GM19193 (cell line): ENCODE measurements around the gene KLHL20.

Experiments
- POLR2A ChIP-seq: IDR thresholded peaks from 4 replicates; pipeline ENCODE4 v1.6.1; 2011; ENCODE audit not compliant: insufficient read depth, insufficient read length; ENCODE audit errors: extremely low read depth

KLHL20 gene

DNA sequence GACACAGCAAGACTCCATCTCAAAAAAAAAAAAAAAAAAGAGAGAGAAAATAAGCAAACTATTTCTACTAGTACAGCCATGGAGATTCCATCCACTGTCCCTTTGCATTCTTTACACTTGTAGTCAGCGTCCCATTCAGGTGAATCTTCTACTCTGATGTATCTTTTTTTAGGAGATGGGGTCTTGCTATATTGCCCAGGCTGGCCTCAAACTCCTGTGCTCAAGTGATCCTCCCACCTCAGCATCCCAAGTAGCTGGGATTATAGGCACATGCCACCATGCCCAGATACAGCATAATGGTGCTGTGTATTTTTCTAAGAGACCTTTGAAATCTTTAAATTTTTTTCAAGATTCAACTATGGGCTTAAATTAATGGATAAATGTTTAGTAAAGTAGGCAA lies 118.0 kb downstream of the KLHL20 start:
- no peak for TF ChIP-seq POLR2A
